Left lung (tissue), 10 donors: ENCODE results near the gene ATP13A5. TPM values are rescaled to one million over a fixed set of nuclear protein-coding genes. Genes with fewer than 3 reads are reported as not detected.

Experiments
- ATAC-seq: fragments of 200-7000 bp; cut with Tn5 transposase; one replicate; pipeline ENCODE4 v1.9.1; 2020; ENCODE audit warnings: moderate library complexity
- DNase-seq, 4 donors: peaks; one replicate each; pipeline ENCODE4 v3.0.0-alpha.2; 2013 to 2020
- H3K27ac ChIP-seq, 2 donors: fragments of 200-600 bp; sonication (generic) in 1 of 2; one replicate each; pipeline versions ENCODE4 v1.5.0 to v1.8.0; 2020 to 2021
- H3K27me3 ChIP-seq, 2 donors: fragments of 200-600 bp; sonication (generic) in 1 of 2; one replicate each; pipeline versions ENCODE4 v1.5.0 to v1.8.0; 2020 to 2021
- H3K36me3 ChIP-seq, 2 donors: fragments of 200-600 bp; sonication (generic) in 1 of 2; one replicate each; pipeline versions ENCODE4 v1.5.0 to v1.8.0; 2020 to 2021
- H3K4me1 ChIP-seq, 2 donors: fragments of 200-600 bp; one replicate each; pipeline ENCODE4 v1.8.0; 2021
- H3K4me3 ChIP-seq, 2 donors: fragments of 200-600 bp; sonication (generic) in 1 of 2; one replicate each; pipeline versions ENCODE4 v1.5.0 to v1.8.0; 2020 to 2021; ENCODE audit warnings: mild to moderate bottlenecking in 1 of 2
- H3K9me3 ChIP-seq, 2 donors: fragments of 200-600 bp; sonication (generic) in 1 of 2; one replicate each; pipeline versions ENCODE4 v1.5.0 to v1.8.0; 2020 to 2021
- intact Hi-C, 2 donors: fragments of 100-400 bp; cut with DNase I; formaldehyde crosslinking; loops; one replicate each; pipeline versions ENCODE4 v1.11.2 to v1.14.2; 2022
- polyA plus RNA-seq, 6 donors: library from polyadenylated mRNA; unstranded; fragments of 120-200 nt; gene quantifications; one replicate each; pipeline ENCODE4 v1.2.1, GENCODE V29; 2013; ENCODE audit not compliant: insufficient read length in 6 of 6
- total RNA-seq, 2 donors: library from RNA; stranded (reverse); fragmentation: NEBNext Ultra II Directional; extraction: Animal tissue kit (Norgen Biotek cat#: 25700); gene quantifications; one replicate each; pipeline ENCODE4 v1.2.1, GENCODE V29; 2021
- TF ChIP-seq, protein P1 (sequence below), 2 donors: fragments of 200-600 bp; sonication (generic) in 1 of 2; IDR thresholded peaks; one replicate each; pipeline versions ENCODE4 v1.5.0 to v1.8.0; 2021; ENCODE audit warnings: antibody characterized with exemption in 2 of 2
- donor health status: DM: no; HTN: yes; CAD: no.
- donor health status: DM: no; HTN: no; CAD: no.

Gene ATP13A5
- total and polyA plus RNA-seq, 8 donors = 0.36 to 1.4 (median 0.96) TPM

DNA sequence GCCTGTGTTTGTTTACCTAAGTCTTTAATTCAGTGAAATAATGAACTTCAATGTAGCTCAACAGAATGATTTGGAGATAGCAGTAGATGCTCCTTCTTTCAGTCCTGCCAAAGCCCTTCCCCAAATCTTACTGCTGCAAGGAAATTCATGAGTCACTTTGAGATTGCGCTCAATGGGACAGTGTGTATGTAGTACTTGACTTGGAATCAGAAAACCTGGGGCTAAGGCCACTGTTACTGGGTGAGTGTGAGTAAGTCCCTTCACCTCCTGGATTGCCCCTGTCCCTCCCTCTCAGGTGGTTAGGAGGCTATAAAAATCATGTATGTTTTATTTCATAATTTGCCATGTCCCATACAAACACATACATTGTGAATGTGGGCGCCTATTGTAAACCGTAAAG is 29.9 kb downstream of the ATP13A5 start:
- no peaks in the 10 kb centered on the region for H3K27me3 ChIP-seq
- TF ChIP-seq, protein P1, sequence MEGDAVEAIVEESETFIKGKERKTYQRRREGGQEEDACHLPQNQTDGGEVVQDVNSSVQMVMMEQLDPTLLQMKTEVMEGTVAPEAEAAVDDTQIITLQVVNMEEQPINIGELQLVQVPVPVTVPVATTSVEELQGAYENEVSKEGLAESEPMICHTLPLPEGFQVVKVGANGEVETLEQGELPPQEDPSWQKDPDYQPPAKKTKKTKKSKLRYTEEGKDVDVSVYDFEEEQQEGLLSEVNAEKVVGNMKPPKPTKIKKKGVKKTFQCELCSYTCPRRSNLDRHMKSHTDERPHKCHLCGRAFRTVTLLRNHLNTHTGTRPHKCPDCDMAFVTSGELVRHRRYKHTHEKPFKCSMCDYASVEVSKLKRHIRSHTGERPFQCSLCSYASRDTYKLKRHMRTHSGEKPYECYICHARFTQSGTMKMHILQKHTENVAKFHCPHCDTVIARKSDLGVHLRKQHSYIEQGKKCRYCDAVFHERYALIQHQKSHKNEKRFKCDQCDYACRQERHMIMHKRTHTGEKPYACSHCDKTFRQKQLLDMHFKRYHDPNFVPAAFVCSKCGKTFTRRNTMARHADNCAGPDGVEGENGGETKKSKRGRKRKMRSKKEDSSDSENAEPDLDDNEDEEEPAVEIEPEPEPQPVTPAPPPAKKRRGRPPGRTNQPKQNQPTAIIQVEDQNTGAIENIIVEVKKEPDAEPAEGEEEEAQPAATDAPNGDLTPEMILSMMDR (IDR thresholded peaks at IDR 0.05) = no peak
- H3K4me3 ChIP-seq = no peak overlapping the region
- no peak for DNase-seq
- H3K4me1 ChIP-seq = no peaks in the 10 kb centered on the region
- H3K36me3 ChIP-seq = no peaks in the 10 kb centered on the region
- H3K9me3 ChIP-seq = no peaks in the 10 kb centered on the region
- ATAC-seq = no peak
- intact Hi-C loops = no loop called here
- H3K27ac ChIP-seq = no peak overlapping the region

GRCh38 chr3:193347521-193348501 is 30.7 kb downstream of the ATP13A5 start:
- TF ChIP-seq, protein P1 (IDR thresholded peaks at IDR 0.05) = no peak
- no peaks in the 10 kb centered on the region for H3K4me1 ChIP-seq
- H3K4me3 ChIP-seq = no peak overlapping the region
- intact Hi-C loops = no loop called here
- no peaks in the 10 kb centered on the region for H3K36me3 ChIP-seq
- ATAC-seq (no peak), DNase-seq (no peak)
- no peaks in the 10 kb centered on the region for H3K27me3 ChIP-seq
- H3K9me3 ChIP-seq = no peaks in the 10 kb centered on the region
- H3K27ac ChIP-seq = no peak overlapping the region

- H3K27me3 ChIP-seq = no peaks in the 10 kb centered on the region
- no peak overlapping the region for H3K4me3 ChIP-seq
- H3K4me1 ChIP-seq = no peaks in the 10 kb centered on the region
- TF ChIP-seq, protein P1 (IDR thresholded peaks at IDR 0.05) = no peak
- intact Hi-C loops = no loop called here
- no peak for ATAC-seq
- H3K9me3 ChIP-seq = no peaks in the 10 kb centered on the region
- H3K36me3 ChIP-seq = no peaks in the 10 kb centered on the region
- no peak overlapping the region for H3K27ac ChIP-seq
- no peak for DNase-seq
These were observed 32.3 kb downstream of the ATP13A5 start for GRCh38 chr3:193346259-193346658.

- no peaks in the 10 kb centered on the region for H3K36me3 ChIP-seq
- no peak overlapping the region for H3K27ac ChIP-seq
- H3K9me3 ChIP-seq = no peaks in the 10 kb centered on the region
- no peaks in the 10 kb centered on the region for H3K27me3 ChIP-seq
- DNase-seq (no peak), ATAC-seq (peak; percentile 33)
- no peaks in the 10 kb centered on the region for H3K4me1 ChIP-seq
- TF ChIP-seq, protein P1 (IDR thresholded peaks at IDR 0.05) = no peak
- intact Hi-C loops = no loop called here
- no peak overlapping the region for H3K4me3 ChIP-seq
These were observed 33.1 kb downstream of the ATP13A5 start for GRCh38 chr3:193345431-193345830.

GRCh38 chr3:193344486-193344885 is 34.1 kb downstream of the ATP13A5 start:
- Histone ChIP-seq H3K4me1 (no peaks in the 10 kb centered on the region), H3K4me3 (no peak overlapping the region), H3K36me3 (no peaks in the 10 kb centered on the region), H3K27ac (no peak overlapping the region), H3K9me3 (no peaks in the 10 kb centered on the region), H3K27me3 (no peaks in the 10 kb centered on the region)
- TF ChIP-seq, protein P1 (IDR thresholded peaks at IDR 0.05) = no peak
- no peak for DNase-seq
- intact Hi-C loops = no loop called here
- no peak for ATAC-seq
